Measurements from ENCODE around the gene SRPK3.
A peak's percentile ranks its signal among the peaks of the same experiment; 100 is the strongest.
"Not testable (repeated sequence)": the region's sequence is repeated elsewhere in the genome, so short reads cannot be mapped to it uniquely, and the experiment has no call there.

The SRPK3 gene

DNA sequence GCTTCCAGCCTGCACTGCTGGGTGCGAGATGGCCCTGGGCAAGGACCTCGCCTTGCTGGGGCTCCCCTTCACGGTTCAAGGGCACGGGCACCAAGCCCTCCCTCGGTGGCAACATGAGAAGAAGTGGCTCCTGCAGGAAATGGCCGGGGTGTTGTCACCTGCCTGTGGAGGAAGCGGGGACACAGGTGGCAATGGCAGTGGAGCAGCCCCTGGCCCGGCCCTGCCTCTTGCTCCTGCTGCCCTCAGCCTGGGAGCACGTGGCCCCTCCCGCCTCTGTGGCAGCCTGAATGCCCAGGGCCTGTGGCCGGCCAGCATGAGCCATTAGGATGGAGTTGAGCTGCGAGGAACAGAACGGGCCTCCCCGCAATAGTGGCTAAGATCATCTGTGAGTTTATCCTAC lies 39.4 kb upstream of the SRPK3 start:
- DNase-seq (ENCODE audit: low read depth) = no peak
- TF ChIP-seq, protein P1, sequence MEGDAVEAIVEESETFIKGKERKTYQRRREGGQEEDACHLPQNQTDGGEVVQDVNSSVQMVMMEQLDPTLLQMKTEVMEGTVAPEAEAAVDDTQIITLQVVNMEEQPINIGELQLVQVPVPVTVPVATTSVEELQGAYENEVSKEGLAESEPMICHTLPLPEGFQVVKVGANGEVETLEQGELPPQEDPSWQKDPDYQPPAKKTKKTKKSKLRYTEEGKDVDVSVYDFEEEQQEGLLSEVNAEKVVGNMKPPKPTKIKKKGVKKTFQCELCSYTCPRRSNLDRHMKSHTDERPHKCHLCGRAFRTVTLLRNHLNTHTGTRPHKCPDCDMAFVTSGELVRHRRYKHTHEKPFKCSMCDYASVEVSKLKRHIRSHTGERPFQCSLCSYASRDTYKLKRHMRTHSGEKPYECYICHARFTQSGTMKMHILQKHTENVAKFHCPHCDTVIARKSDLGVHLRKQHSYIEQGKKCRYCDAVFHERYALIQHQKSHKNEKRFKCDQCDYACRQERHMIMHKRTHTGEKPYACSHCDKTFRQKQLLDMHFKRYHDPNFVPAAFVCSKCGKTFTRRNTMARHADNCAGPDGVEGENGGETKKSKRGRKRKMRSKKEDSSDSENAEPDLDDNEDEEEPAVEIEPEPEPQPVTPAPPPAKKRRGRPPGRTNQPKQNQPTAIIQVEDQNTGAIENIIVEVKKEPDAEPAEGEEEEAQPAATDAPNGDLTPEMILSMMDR (conservative IDR thresholded peaks at IDR 0.05; ENCODE audit: low read depth, low read length) = no peak
- H3K4me3 ChIP-seq (ENCODE audit: low read depth, low read length) = no peak overlapping the region

DNA sequence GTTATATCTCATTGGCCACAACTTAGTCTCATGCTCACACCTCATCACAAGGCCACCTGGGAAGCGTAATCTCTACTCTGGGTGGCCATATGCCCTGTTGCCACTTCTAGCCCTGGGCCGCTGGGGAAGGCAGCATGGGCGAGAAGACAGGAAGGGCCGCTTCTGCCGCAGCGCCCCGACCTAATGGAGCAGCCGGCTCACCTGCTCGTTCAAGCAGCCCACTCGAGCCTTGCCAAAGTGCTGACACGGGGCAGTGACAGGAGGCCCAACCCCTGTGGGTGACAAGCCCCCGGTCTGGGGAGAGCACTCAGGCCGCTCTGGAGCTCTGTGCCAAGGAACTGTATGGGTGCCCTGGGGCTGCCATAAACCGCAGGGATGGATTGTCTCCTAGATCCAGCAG lies 38.7 kb upstream of the SRPK3 start:
- DNase-seq (ENCODE audit: low read depth); H3K4me3 ChIP-seq (ENCODE audit: low read depth, low read length): not testable (repeated sequence)

- H3K4me3 ChIP-seq (ENCODE audit: low read depth, low read length); DNase-seq (ENCODE audit: low read depth): not testable (repeated sequence)
Observed at GRCh38 chrX:153742796-153743467, 37.9 kb upstream of the SRPK3 start.

DNA sequence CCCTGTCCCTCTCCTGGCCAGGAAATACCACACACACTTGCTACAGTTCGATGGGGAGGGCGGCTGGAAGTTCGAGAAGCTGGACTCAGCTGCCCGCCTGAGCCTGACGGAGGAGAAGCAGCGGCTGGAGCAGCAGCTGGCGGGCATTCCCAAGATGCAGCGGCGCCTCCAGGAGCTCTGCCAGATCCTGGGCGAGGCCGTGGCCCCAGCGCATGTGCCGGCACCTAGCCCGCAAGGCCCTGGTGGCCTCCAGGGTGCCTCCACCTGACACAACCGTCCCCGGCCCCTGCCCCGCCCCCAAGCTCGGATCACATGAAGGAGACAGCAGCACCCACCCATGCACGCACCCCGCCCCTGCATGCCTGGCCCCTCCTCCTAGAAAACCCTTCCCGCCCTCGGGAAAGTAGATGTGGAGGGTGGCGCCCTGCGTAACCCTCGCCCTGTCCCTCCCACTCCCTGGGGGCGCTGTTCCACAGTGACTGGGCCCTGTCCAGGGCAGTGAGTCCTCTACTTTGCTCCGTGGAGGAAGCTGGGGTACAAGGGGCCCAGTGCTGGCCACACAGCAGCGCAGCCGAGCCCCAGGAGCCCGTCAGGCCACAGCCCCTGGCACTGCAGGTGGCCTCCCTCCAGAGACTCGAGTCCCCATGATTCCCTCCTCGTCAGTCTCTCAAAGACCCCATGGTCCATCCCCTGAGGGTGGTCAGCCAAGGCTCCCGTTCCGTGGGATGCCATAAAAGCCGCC lies 37.2 kb upstream of the SRPK3 start:
- not testable (repeated sequence) for DNase-seq (ENCODE audit: low read depth); H3K4me3 ChIP-seq (ENCODE audit: low read depth, low read length)

DNA sequence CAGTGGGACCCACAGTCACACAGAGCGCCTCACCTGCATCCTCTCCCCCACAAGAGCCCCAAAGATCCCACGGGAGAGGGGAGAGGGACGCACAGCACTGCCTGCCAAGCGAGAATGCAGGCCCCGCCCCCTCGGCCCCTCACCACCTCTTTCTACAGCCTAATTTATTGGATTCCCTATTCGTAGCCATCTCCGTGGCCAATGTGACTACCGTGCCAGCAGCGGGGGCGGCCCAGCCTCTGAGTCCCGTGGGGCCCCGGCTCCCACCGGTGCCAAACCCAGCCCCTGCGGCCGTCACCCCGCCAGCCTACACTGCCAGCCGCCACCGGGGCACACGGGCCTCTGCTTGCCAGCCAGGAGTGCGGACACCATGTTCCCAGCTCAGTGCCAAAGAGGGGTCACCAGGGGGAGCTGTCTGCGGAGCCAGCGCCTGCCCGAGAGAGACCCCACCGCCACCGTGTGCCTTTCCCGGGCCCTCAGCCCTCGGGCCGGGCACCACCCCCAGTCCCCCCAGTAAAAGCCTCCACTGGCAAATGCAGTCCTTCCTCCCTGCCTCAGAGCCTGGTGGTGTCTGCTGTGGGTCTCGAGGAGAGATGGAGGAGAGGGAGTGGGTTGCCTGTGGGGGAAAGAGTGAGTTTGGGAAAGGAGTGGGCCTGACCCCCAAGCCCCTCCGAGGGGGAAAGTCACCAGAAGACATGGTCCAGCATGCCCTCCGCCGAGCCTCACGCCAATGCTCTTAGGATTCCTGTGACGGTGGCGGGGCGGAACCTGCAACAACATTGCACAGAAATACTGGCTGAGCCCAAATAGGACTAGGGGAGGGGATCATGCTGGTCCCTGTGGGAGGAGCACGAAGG lies 36.4 kb upstream of the SRPK3 start:
- TF ChIP-seq, protein P1 (conservative IDR thresholded peaks at IDR 0.05; ENCODE audit: low read depth, low read length) = peak; percentile 19
- no peak for DNase-seq (ENCODE audit: low read depth)
- no peak overlapping the region for H3K4me3 ChIP-seq (ENCODE audit: low read depth, low read length)

- H3K4me3 ChIP-seq (ENCODE audit: low read depth, low read length); DNase-seq (ENCODE audit: low read depth): not testable (repeated sequence)
Observed at GRCh38 chrX:153745067-153745433, 35.8 kb upstream of the SRPK3 start.

DNA sequence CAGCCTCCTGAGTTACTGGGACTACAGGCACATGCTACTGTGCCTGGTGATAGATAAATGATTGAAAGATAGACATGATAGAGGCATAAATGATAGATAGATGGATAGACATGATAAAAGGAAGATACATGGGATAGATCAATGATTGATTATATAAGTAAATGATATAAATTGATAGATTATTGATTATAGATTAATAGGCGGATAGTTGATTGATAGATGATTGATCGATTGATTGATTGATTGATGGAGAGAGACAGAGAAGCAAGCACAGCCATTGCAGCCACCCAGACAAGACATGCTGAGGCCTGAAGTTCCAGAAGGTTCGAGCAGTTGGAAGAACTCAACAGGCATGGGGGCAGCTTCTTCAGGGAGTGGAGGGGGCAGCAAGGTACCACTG lies 34.5 kb upstream of the SRPK3 start:
- TF ChIP-seq, protein P1 (conservative IDR thresholded peaks at IDR 0.05; ENCODE audit: low read depth, low read length) = no peak
- no peak for DNase-seq (ENCODE audit: low read depth)
- H3K4me3 ChIP-seq (ENCODE audit: low read depth, low read length) = no peak overlapping the region

- not testable (repeated sequence) for DNase-seq (ENCODE audit: low read depth); H3K4me3 ChIP-seq (ENCODE audit: low read depth, low read length)
Observed at GRCh38 chrX:153746991-153747390, 33.9 kb upstream of the SRPK3 start.

DNA sequence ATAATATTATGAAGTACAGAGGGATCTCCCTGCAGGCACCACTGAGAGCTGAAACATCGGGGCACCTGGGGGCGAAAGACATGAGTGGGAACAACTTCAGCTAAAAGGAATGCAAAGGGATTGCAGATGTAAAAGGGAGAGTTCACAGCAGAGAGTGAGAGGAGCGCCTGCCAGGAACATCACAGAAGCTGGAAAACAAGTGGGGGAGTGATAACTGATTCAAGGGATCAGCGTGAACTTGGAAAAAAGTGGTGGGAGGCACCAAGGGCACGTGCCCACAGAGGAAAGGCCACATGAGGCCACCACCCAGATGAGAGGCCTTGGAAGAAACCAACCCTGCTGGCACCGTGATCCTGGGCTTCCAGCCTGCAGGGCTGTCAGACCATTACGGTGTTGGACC lies 31.8 kb upstream of the SRPK3 start:
- not testable (repeated sequence) for H3K4me3 ChIP-seq (ENCODE audit: low read depth, low read length); DNase-seq (ENCODE audit: low read depth)

DNA sequence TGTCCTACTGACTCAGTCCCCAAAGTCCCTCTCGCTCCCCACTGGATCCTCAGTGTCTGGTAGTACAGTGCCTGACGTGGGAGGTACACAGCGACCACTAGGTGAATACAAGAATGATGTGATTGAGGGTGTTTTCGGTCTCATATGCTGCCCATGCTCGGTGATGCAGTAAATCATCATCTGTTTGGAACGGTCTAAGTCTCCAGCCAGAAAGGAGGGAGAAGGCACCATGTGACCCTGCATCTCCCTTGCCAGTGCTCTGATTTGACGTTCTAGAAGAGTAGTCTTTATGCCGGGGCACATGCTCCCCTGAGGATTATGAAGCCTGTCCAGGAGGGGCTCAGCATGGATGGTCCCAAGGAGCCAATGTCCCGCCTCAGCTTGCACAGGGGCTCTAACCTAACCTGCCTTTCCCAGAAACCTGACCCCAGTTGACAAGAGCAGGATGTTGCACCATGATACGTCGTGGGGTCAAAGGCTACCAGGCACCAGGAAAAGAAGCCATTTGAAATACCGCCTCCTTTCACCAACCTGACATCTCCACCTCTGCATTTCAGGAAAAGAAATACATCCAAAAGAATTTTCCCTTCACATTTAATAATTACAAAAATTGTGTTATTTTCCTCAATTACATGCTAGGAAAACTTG lies 30.6 kb upstream of the SRPK3 start:
- no peak overlapping the region for H3K4me3 ChIP-seq (ENCODE audit: low read depth, low read length)
- DNase-seq (ENCODE audit: low read depth) = no peak
- TF ChIP-seq, protein P1 (conservative IDR thresholded peaks at IDR 0.05; ENCODE audit: low read depth, low read length) = no peak

Data from choroid plexus epithelial cell (primary cell).